ENCODE measurements around the gene ITPK1.

GRCh38 chr14:92892589-92892988 lies 223.1 kb downstream of the ITPK1 start:
- TF ChIP-seq PATZ1 (CRISPR knock-in tag; IDR thresholded peaks at IDR 0.05; ENCODE audit: borderline replicate concordance) (no peak), PPARA (CRISPR knock-in tag; IDR thresholded peaks at IDR 0.05; ENCODE audit: borderline replicate concordance) (no peak), SNAI2 (CRISPR knock-in tag; IDR thresholded peaks at IDR 0.05) (no peak), POU6F1 (CRISPR knock-in tag; IDR thresholded peaks at IDR 0.05; ENCODE audit: borderline replicate concordance, low read depth) (no peak)
